ENCODE data around the gene TFDP2. TPM values are rescaled to one million over a fixed set of nuclear protein-coding genes. Genes with fewer than 3 reads are reported as not detected.
"Not testable (repeated sequence)": the region's sequence is repeated elsewhere in the genome, so short reads cannot be mapped to it uniquely, and the experiment has no call there.

TFDP2 gene
- total RNA-seq, 1 experiment from 2014 or later = 48.2 TPM

- Histone ChIP-seq H3F3A (ENCODE audit: insufficient read depth, low read depth) (no peaks in the 10 kb centered on the region; the same call in 1 of the 2 replicates), H4K20me1 (ENCODE audit: insufficient read depth) (no peaks in the 10 kb centered on the region), H2AFZ (no peak overlapping the region), H3K9me3 (ENCODE audit: insufficient read depth, low read depth) (no peaks in the 10 kb centered on the region), H3K4me2 (no peak overlapping the region), H3K4me1 (replicated peaks; ENCODE audit: insufficient read depth) (no peaks in the 10 kb centered on the region), H3K9me2 (ENCODE audit: insufficient read depth) (no peaks in the 10 kb centered on the region), H3K79me2 (ENCODE audit: low read depth) (no peaks in the 10 kb centered on the region), H3K4me3 (no peak overlapping the region), H3K27ac (no peak overlapping the region), H3K27me3 (ENCODE audit: insufficient read depth, low read depth) (no peaks in the 10 kb centered on the region), H3K36me3 (ENCODE audit: low read depth) (0 out of 2 replicates have a peak, but pooled peaks cover 5% of the 10 kb centered on the region)
- CTCF ChIA-PET = no interaction called here
- TF ChIP-seq CTCF (conservative IDR thresholded peaks at IDR 0.05) = no peak
- TF ChIP-seq EZH2 (IDR thresholded peaks at IDR 0.05; ENCODE audit: low read depth) = no peak
- no peak for DNase-seq
- POLR2A ChIA-PET (ENCODE audit: unreplicated experiment) = no interaction called here
- intact Hi-C loops (cut with micrococcal nuclease; ENCODE audit: unreplicated experiment) = no loop called here
- BruUV-seq (replicated peaks) = no TSS peak
Measured at GRCh38 chr3:141926929-141927328, 222.4 kb downstream of the TFDP2 start.

- H3K27me3 ChIP-seq (ENCODE audit: insufficient read depth, low read depth); H3K9me2 ChIP-seq (ENCODE audit: insufficient read depth); H2AFZ ChIP-seq; H3K9me3 ChIP-seq (ENCODE audit: insufficient read depth, low read depth); H3K27ac ChIP-seq; H3K79me2 ChIP-seq (ENCODE audit: low read depth); H3K4me3 ChIP-seq; H3K4me1 ChIP-seq (replicated peaks; ENCODE audit: insufficient read depth); H3K36me3 ChIP-seq (ENCODE audit: low read depth); intact Hi-C loops (cut with micrococcal nuclease; ENCODE audit: unreplicated experiment); POLR2A ChIA-PET (ENCODE audit: unreplicated experiment); H3F3A ChIP-seq (ENCODE audit: insufficient read depth, low read depth); H4K20me1 ChIP-seq (ENCODE audit: insufficient read depth); CTCF ChIA-PET; DNase-seq; H3K4me2 ChIP-seq: not testable (repeated sequence)
- BruUV-seq (replicated peaks) = TSS peak; percentile 49
Measured at GRCh38 chr3:141925677-141926076, 223.7 kb downstream of the TFDP2 start.

GRCh38 chr3:141921316-141921715 lies 228.0 kb downstream of the TFDP2 start:
- no peaks in the 10 kb centered on the region for H3K27me3 ChIP-seq (ENCODE audit: insufficient read depth, low read depth)
- no peaks in the 10 kb centered on the region for H3F3A ChIP-seq (ENCODE audit: insufficient read depth, low read depth)
- no peak overlapping the region for H3K4me2 ChIP-seq
- no peaks in the 10 kb centered on the region for H3K9me2 ChIP-seq (ENCODE audit: insufficient read depth)
- H3K4me1 ChIP-seq (replicated peaks; ENCODE audit: insufficient read depth) = no peaks in the 10 kb centered on the region
- no peak for DNase-seq
- ChIA-PET CTCF (no interaction called here), POLR2A (ENCODE audit: unreplicated experiment) (no interaction called here)
- H3K79me2 ChIP-seq (ENCODE audit: low read depth) = no peaks in the 10 kb centered on the region
- no peaks in the 10 kb centered on the region for H4K20me1 ChIP-seq (ENCODE audit: insufficient read depth)
- H3K36me3 ChIP-seq (ENCODE audit: low read depth) = peaks cover 5% of the 10 kb centered on the region; the same call in 1 of the 2 replicates
- H3K4me3 ChIP-seq = no peak overlapping the region
- intact Hi-C loops (cut with micrococcal nuclease; ENCODE audit: unreplicated experiment) = no loop called here
- no TSS peak for BruUV-seq (replicated peaks)
- TF ChIP-seq EZH2 (IDR thresholded peaks at IDR 0.05; ENCODE audit: low read depth) = no peak
- no peak for TF ChIP-seq CTCF (conservative IDR thresholded peaks at IDR 0.05)
- H2AFZ ChIP-seq = no peak overlapping the region
- H3K9me3 ChIP-seq (ENCODE audit: insufficient read depth, low read depth) = no peaks in the 10 kb centered on the region
- no peak overlapping the region for H3K27ac ChIP-seq

GRCh38 chr3:141920701-141921100 lies 228.6 kb downstream of the TFDP2 start:
- H3K9me3 ChIP-seq (ENCODE audit: insufficient read depth, low read depth) = no peaks in the 10 kb centered on the region

More at GRCh38 chr3:141920701-141921100, 228.6 kb downstream of the TFDP2 start:
- Histone ChIP-seq H3K79me2 (ENCODE audit: low read depth) (no peaks in the 10 kb centered on the region), H3K4me1 (replicated peaks; ENCODE audit: insufficient read depth) (no peaks in the 10 kb centered on the region), H4K20me1 (ENCODE audit: insufficient read depth) (no peaks in the 10 kb centered on the region), H3K4me2 (no peak overlapping the region), H3K36me3 (ENCODE audit: low read depth) (peaks cover 11% of the 10 kb centered on the region; the same call in 1 of the 2 replicates), H3K9me2 (ENCODE audit: insufficient read depth) (no peaks in the 10 kb centered on the region), H3K27me3 (ENCODE audit: insufficient read depth, low read depth) (no peaks in the 10 kb centered on the region), H2AFZ (no peak overlapping the region), H3K4me3 (no peak overlapping the region), H3K27ac (no peak overlapping the region), H3F3A (ENCODE audit: insufficient read depth, low read depth) (no peaks in the 10 kb centered on the region; the same call in 1 of the 2 replicates)
- no TSS peak for BruUV-seq (replicated peaks)
- no peak for TF ChIP-seq EZH2 (IDR thresholded peaks at IDR 0.05; ENCODE audit: low read depth)
- TF ChIP-seq CTCF (conservative IDR thresholded peaks at IDR 0.05) = no peak
- intact Hi-C loops (cut with micrococcal nuclease; ENCODE audit: unreplicated experiment) = no loop called here
- ChIA-PET CTCF (interaction anchor here (0.7 kb wide), 1 partner anchor 46 kb away, joined by 3 read pairs; no protein-coding TSS in a partner anchor), POLR2A (ENCODE audit: unreplicated experiment) (interaction anchor here (0.7 kb wide), 1 partner anchor 295 kb away, joined by 27 read pairs; no protein-coding TSS in a partner anchor)
- no peak for DNase-seq
